IPS-18c (cell line): ENCODE data around the gene SLC25A31.

Experiments used
- H3K4me3 ChIP-seq: 2 replicates; pipeline ENCODE4 v1.7.0; 2013; ENCODE audit warnings: low read depth, mild to moderate bottlenecking, low read length, moderate library complexity; ENCODE audit not compliant: insufficient read depth
- H3K9me3 ChIP-seq: one replicate; pipeline ENCODE4 v1.6.1; 2013; ENCODE audit warnings: mild to moderate bottlenecking, low read length, moderate library complexity; ENCODE audit not compliant: control insufficient read depth, insufficient read depth

SLC25A31 gene

DNA sequence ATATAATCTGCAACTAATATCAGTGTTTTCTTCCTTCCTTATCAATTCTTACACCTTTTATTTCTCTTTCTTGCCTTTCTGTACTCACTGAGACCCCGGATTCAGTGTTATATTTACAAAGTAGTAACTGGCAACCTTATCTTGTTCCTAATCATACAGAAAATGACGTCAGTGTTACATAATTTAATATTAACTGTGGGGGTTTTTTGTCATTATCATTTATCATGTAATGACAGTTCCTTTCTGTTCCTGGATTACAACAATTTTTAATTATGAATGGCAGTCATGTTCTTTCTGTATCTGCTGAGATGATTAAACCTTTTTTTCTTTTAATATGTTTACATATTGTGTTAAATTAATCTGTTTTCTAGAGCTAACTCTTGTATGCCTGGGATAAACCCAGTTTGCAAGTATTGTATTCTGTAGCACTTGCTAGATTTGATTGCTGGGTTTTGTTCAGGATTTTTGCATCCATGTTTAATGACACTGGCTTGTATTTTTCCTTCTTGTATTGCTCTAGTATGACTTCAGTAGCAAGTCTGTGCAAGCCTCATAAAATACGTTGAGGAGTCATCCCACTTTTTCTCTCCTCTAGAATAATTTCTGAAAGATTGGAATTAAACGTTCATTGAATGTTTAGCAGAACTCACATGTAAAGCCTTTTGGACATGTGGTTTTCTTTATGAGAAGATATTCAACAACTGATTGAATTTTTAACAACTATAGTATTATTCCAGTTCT lies 41.5 kb downstream of the SLC25A31 start:
- Histone ChIP-seq H3K4me3 (no peak overlapping the region), H3K9me3 (no peaks in the 10 kb centered on the region)

DNA sequence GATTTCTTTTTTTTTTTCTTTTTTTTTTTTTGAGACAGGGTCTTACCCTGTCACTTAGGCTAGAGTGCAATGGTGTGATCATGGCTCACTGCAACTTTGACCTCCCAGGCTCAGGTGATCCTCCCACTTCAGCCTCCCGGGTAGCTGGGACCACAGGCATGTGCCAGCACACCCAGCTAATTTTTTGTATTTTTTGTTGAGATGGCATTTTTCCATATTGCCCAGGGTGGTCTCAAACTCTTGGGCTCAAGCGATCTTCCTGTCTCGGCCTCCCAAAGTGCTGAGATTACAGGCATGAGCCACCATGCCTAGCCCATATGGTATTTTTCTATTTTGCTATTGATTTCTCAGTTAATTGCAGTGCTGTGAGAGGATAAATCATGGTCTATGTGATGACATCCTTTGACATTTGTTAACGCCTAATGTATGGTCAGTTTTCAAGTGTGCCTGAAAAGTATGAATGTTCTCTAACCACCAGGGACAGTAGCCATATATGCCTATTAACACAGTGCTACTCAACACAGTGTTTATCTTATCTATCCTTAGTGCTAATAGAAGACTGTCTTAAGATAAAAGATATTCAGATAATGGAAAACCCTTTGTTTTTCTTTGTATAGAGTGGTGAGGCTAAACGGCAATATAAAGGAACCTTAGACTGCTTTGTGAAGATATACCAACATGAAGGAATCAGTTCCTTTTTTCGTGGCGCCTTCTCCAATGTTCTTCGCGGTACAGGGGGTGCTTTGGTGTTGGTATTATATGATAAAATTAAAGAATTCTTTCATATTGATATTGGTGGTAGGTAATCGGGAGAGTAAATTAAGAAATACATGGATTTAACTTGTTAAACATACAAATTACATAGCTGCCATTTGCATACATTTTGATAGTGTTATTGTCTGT lies 42.8 kb downstream of the SLC25A31 start:
- Histone ChIP-seq H3K9me3 (no peaks in the 10 kb centered on the region), H3K4me3 (no peak overlapping the region)

DNA sequence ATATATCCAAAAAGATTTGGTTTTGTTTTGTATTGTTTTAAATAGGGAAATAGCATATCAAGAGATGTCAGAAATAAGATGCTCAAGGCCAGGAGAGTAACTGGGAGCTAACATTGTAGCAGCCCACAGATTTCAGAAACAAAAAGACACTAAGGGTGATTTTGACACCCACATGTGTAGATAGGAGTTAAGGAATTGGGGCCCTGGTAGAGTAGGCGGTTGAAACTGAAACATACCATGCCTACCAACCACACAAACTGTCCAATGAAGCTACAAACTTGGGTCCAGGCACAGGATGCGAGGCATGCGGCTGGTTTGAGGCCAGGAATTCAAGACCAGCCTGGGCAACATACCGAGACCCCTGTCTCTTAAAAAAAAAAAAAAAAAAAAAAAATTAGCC lies 45.6 kb downstream of the SLC25A31 start:
- Histone ChIP-seq H3K4me3 (no peak overlapping the region), H3K9me3 (no peaks in the 10 kb centered on the region)

DNA sequence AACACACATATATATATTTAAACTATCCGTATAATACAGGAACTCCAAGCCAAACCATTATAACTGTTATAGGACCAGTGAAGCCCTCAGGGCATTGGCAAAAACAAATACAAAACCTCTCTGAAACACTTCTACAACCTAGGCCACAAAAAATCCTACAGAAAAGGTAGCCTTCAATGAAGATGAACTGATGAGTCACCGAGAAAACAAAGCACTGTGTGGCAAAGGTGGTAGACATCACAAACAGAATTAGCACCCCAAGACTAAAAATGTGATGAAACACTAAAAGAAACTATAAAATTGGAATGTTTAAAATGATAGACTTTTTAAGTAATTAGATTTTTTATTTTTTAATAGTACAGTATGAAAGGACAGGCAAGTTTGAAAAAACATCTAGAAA lies 46.4 kb downstream of the SLC25A31 start:
- no peak overlapping the region for H3K4me3 ChIP-seq
- no peaks in the 10 kb centered on the region for H3K9me3 ChIP-seq

DNA sequence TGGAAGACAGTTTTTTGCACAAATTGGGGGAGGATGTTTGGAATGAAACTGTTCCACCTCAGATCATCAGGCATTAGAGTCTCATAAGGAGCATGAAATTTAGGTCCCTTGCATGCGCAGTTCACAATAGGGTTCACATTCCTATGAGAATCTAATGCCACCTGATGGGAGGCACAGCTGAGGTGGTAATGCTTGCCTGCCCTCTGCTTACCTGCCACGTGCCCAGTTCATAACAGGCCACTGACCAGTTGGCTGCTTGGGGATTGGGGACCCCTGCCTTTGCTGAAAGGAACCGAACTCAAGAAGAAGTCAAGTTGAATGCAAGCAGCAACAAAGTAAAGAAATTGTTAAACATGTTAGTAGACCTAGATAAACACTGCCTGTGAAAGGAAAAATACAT lies 47.3 kb downstream of the SLC25A31 start:
- no peaks in the 10 kb centered on the region for H3K9me3 ChIP-seq

DNA sequence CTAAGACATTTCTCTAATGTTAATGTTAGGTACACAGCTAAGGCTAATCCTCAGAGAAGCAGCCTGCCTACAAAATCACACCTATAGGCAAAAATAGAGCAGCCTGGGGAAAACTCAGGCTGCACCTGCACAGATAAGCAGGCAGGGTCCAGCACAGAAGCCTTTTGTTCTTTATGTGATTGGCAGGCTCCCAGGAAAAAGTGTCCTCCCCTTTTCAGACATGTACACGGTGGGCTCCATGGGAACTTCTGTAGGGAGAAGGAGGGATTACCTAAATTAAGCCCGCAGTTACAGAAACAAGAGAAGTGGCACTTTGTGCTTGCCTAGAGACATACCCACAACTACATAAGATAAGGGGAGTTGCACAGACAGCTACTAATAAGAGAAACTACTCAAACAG lies 47.9 kb downstream of the SLC25A31 start:
- H3K9me3 ChIP-seq = no peaks in the 10 kb centered on the region
- H3K4me3 ChIP-seq = no peak overlapping the region

More for the DNA sequence above, 47.3 kb downstream of the SLC25A31 start:
- H3K4me3 ChIP-seq = no peak overlapping the region

DNA sequence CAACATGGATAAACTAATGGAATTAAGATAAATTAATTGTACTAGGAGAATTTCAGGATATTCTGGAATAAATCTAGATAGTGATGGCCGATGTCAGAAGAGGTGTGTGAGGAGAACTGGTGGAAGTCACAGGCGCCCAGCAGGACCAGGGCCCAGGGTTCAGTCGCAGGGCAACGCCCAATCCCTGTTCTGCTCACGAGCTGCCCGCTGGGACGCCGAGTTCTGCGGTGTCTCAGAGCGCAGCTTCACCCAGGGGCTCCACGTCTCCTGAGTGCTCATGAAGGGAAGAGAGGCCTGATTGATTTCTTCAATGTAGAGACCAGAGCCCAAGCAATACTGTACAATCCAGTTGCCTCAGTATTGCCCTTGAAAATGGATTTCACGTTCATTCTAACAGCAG lies 50.4 kb downstream of the SLC25A31 start:
- no peaks in the 10 kb centered on the region for H3K9me3 ChIP-seq
- H3K4me3 ChIP-seq = no peak overlapping the region

DNA sequence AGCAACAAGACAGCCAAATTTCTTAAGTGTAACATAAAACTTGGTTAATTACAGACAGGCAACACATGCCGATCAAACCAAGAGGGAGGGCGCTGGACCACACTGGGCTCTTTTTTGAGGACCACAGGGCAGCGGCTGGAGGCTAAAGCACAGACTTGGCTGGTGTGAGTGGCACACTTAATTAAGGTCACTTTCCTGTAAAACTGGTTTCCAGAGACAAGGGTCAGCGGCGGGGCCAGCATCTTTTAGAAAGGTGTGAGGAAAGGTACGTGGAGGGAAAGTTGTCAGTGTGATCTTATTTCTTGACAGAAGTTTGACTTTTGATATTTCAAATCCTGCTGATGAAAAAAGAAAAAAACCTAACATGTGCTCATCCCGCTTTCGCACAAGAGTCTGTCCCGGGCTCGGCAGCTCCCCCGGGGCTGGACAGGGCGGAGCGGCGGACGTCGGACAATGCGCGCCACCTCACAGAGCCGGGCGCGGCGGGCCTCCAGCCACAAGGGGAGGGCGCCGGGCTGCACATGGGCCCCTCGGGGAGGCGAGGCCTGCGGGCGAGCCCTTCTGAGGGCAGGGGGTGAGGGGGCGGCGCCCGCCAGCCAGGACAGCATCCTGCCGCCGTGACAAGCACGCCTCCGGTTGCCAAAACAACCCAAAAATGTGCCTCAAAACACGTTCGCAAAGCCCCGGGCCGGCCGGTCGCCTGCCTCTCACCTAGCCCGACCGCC lies 51.3 kb downstream of the SLC25A31 start:
- Histone ChIP-seq H3K4me3 (peak overlapping the region; percentile 85), H3K9me3 (no peaks in the 10 kb centered on the region)

DNA sequence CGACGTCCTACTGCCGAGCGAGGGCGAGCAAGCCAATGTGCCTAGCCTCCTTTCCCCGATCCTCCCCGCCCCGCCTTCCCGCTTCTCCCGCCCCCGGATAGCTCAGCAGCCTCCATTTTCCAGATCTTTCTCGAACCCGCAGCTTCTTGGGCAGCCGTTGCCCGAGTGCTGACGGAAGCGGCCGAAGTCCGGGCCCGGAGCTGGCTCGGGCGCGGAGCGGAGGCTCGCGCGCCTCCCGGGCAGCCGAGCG lies 51.8 kb downstream of the SLC25A31 start:
- Histone ChIP-seq H3K9me3 (no peaks in the 10 kb centered on the region), H3K4me3 (peak overlapping the region; percentile 85)

DNA sequence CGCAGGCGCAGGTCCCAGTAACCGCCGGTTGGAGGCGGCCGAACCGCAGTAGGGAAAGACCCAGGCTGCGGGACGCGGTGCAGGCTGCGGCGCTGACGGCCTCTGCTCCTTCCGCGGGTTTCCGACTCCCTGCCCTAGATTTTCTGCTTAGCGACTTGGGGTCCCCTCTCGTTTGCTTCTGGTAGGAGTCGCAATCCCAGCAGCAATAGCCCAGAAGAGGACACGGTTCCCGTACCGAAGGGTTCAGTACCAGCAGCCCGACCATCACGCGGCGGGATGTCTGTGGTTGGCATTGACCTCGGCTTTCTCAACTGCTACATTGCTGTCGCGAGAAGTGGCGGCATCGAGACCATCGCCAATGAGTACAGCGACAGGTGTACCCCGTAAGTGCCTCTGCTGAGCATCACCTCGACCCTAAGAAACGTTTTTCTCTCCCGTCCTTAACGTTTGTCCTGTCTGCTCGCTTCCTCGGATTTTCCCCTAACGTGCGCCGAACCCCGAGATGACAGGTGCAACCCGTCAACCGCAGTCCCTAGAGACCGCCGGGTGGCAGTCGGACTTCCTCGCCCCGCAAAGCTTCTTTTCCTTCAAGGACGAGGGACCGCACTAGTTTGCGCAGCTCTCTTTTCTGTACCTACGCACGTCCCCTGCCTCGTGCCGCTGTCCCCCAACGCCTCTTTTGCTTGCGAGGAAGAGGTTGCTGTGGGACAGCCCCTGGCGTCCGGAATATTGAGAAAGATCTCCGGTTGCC lies 52.2 kb downstream of the SLC25A31 start, which contains the start of gene HSPA4L:
Gene HSPA4L (plus strand): TSS at position 48 of the 751 bp plus-strand sequence. CDS start 229 bp downstream, at position 277.
- Histone ChIP-seq H3K4me3 (peak within 1 kb of the TSS; percentile 85), H3K9me3 (no peaks in the 10 kb centered on the region)

DNA sequence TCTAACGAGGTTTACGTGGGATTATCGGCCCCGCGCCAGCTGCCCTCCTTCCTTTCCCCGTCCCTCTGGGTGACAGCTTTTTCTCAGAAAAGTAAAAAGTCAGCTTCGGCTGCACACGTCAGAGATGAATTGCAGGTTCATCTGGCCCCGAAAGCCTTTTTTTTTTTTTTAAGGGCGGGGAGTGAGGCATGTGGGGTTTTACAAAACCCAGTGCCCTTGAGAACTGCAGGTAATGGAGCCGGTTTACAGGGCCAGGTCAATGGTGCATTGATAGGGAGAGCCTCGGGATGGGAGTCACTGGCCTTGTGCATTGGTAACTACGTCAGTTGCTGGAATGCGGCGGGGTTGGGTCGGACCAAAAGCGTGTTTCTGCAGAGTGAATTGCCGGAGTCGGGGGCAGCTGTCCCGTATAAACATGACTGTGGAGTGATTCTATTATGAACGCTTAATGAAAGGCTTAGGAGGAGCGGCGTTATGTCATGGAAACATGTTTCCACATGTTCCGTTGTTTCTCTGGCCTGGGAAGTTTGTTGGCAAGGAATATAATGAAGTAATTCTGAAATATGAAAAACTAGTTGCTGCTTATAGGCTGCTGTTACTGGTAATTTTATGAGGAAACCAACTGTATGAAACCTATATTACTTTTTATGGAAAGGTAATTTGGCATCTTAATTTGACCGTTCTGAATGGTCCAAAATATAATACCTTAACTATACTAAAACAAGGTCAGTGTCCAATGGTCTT lies 53.0 kb downstream of the SLC25A31 start:
- Histone ChIP-seq H3K9me3 (no peaks in the 10 kb centered on the region), H3K4me3 (peak overlapping the region; percentile 85)

DNA sequence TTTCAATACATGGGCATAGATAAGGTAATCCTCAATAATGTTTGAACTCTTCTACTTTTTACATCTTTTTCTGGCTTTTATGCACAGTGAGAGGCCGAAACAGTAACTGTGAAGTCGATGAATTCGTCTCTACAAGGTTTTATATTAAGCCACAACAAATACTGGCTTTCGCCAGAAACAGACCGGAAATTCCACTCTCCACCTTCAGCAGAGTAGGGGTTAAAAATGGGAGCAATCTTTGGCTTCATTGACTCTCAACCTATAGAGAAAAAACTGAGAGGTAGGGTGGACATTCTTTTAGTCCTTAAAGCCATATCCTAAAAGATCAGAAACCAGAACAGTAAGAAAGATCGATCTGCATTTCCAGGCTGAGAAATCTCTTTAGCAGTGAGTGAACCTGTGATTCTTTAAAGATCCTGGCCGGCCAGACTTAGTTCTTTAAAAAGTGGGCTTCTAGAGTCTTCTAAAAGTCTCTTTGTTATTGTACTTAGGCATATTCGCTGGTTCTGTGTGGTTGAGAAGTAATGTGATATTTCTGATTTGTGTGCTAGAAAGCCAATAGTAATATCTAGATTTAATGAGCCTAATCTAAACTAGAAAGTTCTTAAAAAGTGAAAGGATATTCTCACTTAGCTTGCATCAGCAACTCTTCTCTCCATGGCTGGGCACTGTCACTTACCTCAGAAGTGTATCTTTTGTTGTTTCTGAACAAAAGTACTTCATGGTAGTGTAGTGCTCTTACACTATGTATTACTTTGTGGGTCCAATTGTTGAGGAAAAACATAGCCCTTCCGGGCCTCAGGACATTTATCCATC lies 54.0 kb downstream of the SLC25A31 start:
- Histone ChIP-seq H3K9me3 (no peaks in the 10 kb centered on the region), H3K4me3 (no peak overlapping the region)

DNA sequence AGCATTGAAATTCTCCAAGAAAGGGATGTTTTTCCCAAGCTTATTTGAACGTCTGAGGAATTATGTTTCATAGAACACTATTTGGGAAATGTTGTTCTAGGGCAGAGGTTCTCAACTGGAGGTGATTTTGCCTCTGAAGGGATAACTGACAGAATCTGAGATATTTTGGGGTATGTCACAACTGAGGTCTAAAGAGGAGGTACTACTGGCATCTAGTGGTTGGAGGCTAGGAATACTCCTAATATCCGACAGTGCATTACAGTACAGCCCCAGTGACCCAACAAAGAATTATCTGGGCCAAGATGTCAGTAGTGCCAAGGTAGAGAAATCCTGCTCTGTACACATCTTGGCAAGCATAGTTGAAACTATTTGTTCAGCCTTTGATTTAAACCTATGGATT lies 58.3 kb downstream of the SLC25A31 start:
- Histone ChIP-seq H3K4me3 (no peak overlapping the region), H3K9me3 (no peaks in the 10 kb centered on the region)

DNA sequence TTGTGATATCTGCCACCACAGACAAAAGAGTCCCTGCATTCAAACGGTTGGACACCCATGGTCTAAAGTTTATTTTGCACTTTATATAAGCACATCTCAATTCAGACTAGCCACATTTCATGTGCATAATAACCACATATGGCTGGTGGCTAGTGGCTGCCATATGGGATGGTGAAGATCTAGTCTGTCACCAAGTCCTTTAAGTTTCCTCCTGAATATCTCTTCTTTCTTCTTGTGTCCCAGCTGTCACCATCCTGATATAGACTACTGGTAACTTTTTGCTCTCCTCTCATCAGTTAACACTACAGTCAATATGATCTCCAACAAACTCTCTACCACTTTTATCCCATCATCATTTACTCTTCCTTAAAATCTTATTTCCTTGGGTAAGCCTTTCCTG lies 61.2 kb downstream of the SLC25A31 start:
- H3K9me3 ChIP-seq = no peaks in the 10 kb centered on the region

DNA sequence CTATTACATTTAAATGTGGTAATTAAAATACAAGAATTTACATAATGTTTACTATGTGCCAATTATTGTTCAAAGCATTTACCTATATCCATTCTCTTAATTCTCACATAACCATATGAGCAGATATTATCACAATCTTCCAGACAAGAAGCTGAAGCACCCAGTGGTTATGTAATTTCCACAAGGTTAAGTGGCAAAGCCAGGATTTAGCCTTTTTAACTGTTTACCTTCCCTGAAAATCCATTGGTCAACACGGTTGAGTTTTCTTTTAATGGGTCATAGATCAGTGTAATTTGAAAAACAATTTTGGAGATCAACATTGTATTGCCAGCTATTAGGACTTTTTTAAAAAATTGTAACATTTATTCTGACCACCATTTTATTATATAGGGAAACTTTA lies 63.3 kb downstream of the SLC25A31 start:
- no peak overlapping the region for H3K4me3 ChIP-seq

More for the DNA sequence above, 61.2 kb downstream of the SLC25A31 start:
- no peak overlapping the region for H3K4me3 ChIP-seq

DNA sequence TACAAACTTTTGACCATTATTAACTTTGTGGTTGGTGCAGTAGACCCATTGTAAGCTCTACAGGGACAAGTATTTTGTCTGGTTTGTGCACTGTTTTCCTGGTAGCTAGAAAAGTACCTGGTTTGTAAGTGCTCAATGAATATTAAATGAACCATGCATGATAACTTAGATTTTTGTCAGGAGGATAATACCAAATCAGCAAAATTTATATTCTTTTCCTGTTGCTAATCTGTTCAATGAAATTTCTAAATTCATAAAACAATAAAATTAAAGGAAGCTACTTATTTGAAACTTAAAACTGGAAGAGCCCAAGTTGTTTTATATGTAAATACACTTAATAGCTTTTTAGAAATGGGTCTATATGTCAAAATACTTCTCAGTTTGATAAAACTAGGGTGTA lies 69.5 kb downstream of the SLC25A31 start:
- Histone ChIP-seq H3K4me3 (no peak overlapping the region), H3K9me3 (no peaks in the 10 kb centered on the region)

More for the DNA sequence above, 63.3 kb downstream of the SLC25A31 start:
- no peaks in the 10 kb centered on the region for H3K9me3 ChIP-seq
